GM23338 (cell line): ENCODE data around the gene DOK1. TPM values are rescaled to one million over a fixed set of nuclear protein-coding genes. Genes with fewer than 3 reads are reported as not detected.

Source experiments
- ATAC-seq: fragments of 200-7000 bp; cut with Tn5 transposase; 3 replicates; pipeline ENCODE4 v1.9.1; 2020
- DNase-seq: peaks from one replicate; pipeline ENCODE4 v3.0.0-alpha.2; 2015; ENCODE audit warnings: low spot score
- H2AFZ ChIP-seq: fragments of 200-600 bp; sonication (generic); 2 replicates; pipeline ENCODE4 v1.8.0; 2016; ENCODE audit warnings: antibody characterized with exemption, mild to moderate bottlenecking, moderate library complexity
- H3F3A ChIP-seq: fragments of 200-600 bp; sonication (generic); replicated peaks from 2 replicates; pipeline ENCODE4 v1.8.0; 2017; ENCODE audit warnings: antibody characterized with exemption, mixed run types, low read depth
- H3K27ac ChIP-seq: fragments of 200-600 bp; sonication (generic); 2 replicates; pipeline ENCODE4 v1.6.1; 2016; ENCODE audit warnings: low read depth
- H3K27me3 ChIP-seq: fragments of 200-600 bp; sonication (generic); 2 replicates; pipeline ENCODE4 v1.8.0; 2016; ENCODE audit warnings: mild to moderate bottlenecking, mixed run types, moderate library complexity; ENCODE audit not compliant: insufficient read depth
- H3K36me3 ChIP-seq: fragments of 200-600 bp; sonication (generic); 2 replicates; pipeline ENCODE4 v1.8.0; 2016; ENCODE audit warnings: mild to moderate bottlenecking; ENCODE audit not compliant: insufficient read depth
- H3K4me1 ChIP-seq: fragments of 200-600 bp; sonication (generic); 2 replicates; pipeline ENCODE4 v1.8.0; 2016; ENCODE audit warnings: mild to moderate bottlenecking, moderate library complexity; ENCODE audit not compliant: insufficient read depth
- H3K4me2 ChIP-seq: fragments of 200-600 bp; sonication (generic); 2 replicates; pipeline ENCODE4 v1.7.1; 2017; ENCODE audit warnings: mixed run types
- H3K4me3 ChIP-seq: fragments of 200-600 bp; sonication (generic); 2 replicates; pipeline ENCODE4 v1.6.1; 2016; ENCODE audit warnings: mixed run types
- H3K79me2 ChIP-seq: fragments of 200-600 bp; sonication (generic); replicated peaks from 2 replicates; pipeline ENCODE4 v1.8.0; 2017; ENCODE audit warnings: mild to moderate bottlenecking; ENCODE audit not compliant: insufficient read depth
- H3K9me2 ChIP-seq: fragments of 200-600 bp; sonication (generic); 2 replicates; pipeline ENCODE4 v1.8.0; 2017; ENCODE audit not compliant: insufficient read depth
- H4K20me1 ChIP-seq: fragments of 200-600 bp; sonication (generic); replicated peaks from 2 replicates; pipeline ENCODE4 v1.8.0; 2017; ENCODE audit warnings: mild to moderate bottlenecking; ENCODE audit not compliant: insufficient read depth
- H3K27ac Mint-ChIP-seq: 2 replicates; pipeline ENCODE4 v1.8.0; 2020; ENCODE audit warnings: inconsistent platforms, mild to moderate bottlenecking, moderate library complexity, mixed read lengths
- H3K27me3 Mint-ChIP-seq: 3 replicates; pipeline ENCODE4 v1.8.0; 2022; ENCODE audit warnings: low read depth, mild to moderate bottlenecking, moderate library complexity, mixed read lengths, inconsistent platforms; ENCODE audit not compliant: insufficient read depth, poor library complexity
- H3K36me3 Mint-ChIP-seq: 3 replicates; pipeline ENCODE4 v1.8.0; 2021; ENCODE audit warnings: low read depth, mild to moderate bottlenecking, inconsistent platforms, moderate library complexity, mixed read lengths
- H3K4me1 Mint-ChIP-seq: 3 replicates; pipeline ENCODE4 v1.8.0; 2020; ENCODE audit warnings: mild to moderate bottlenecking, inconsistent platforms, mixed read lengths
- H3K4me3 Mint-ChIP-seq: 3 replicates; pipeline ENCODE4 v1.8.0; 2021; ENCODE audit warnings: moderate library complexity, mild to moderate bottlenecking, inconsistent platforms, mixed read lengths
- H3K9me3 Mint-ChIP-seq: 3 replicates; pipeline ENCODE4 v1.8.0; 2020; ENCODE audit warnings: moderate library complexity, mild to moderate bottlenecking, inconsistent platforms, mixed read lengths
- CREB1 ChIP-seq: fragments of 250-450 bp; sonication (Bioruptor Pico); IDR thresholded peaks from 2 replicates; pipeline ENCODE4 v1.5.0; 2020; ENCODE audit warnings: low read depth, mild to moderate bottlenecking, moderate library complexity
- EZH2 ChIP-seq: fragments of 200-600 bp; sonication (generic); IDR thresholded peaks from one replicate; pipeline ENCODE4 v1.8.0; 2017; ENCODE audit warnings: antibody characterized with exemption, mild to moderate bottlenecking, low read depth; ENCODE audit not compliant: unreplicated experiment
- EZH2phosphoT487 ChIP-seq: fragments of 200-600 bp; sonication (generic); IDR thresholded peaks from one replicate; pipeline ENCODE4 v1.8.1; 2018; ENCODE audit warnings: antibody characterized with exemption; ENCODE audit not compliant: unreplicated experiment
- JUNB ChIP-seq: IDR thresholded peaks from one replicate; pipeline ENCODE4 v1.6.1; 2016; ENCODE audit warnings: antibody characterized with exemption; ENCODE audit not compliant: unreplicated experiment
- NANOG ChIP-seq: IDR thresholded peaks from 2 replicates; pipeline ENCODE4 v1.6.1; 2016; ENCODE audit warnings: antibody characterized with exemption, borderline replicate concordance
- STAT1 ChIP-seq: IDR thresholded peaks from one replicate; pipeline ENCODE4 v1.6.1; 2016; ENCODE audit warnings: antibody characterized with exemption; ENCODE audit not compliant: unreplicated experiment
- ZNF114 ChIP-seq: fragments of 250-450 bp; sonication (Bioruptor Pico); IDR thresholded peaks from 2 replicates; pipeline ENCODE4 v1.5.0; 2020; ENCODE audit warnings: mild to moderate bottlenecking, moderate library complexity
- ZNF331 ChIP-seq: fragments of 250-450 bp; sonication (Bioruptor Pico); IDR thresholded peaks from 2 replicates; pipeline ENCODE4 v1.5.0; 2020; ENCODE audit warnings: low read depth, mild to moderate bottlenecking, moderate library complexity
- polyA plus RNA-seq: library from polyadenylated mRNA; unstranded; fragments of >200 nt; fragmentation: Nextera tagmentation; extraction: Ambion mirVana; gene quantifications from 2 replicates; pipeline ENCODE4 v1.2.1, GENCODE V29; 2016
- total RNA-seq: library from RNA; depleted of rRNA; stranded (reverse); fragments of >200 nt; shearing (Covaris generic); gene quantifications from 2 replicates; pipeline ENCODE4 v1.2.3, GENCODE V29; 2014
- TF ChIP-seq, protein P1 (sequence below), 2 experiments: fragments of 200-600 bp in 1 of 2; sonication (generic) in 1 of 2; conservative IDR thresholded peaks; 2 replicates each; pipeline versions ENCODE4 v1.5.1 to v1.6.1; 2016 to 2017; ENCODE audit warnings: antibody characterized with exemption in 2 of 2, low read depth in 2 of 2, mild to moderate bottlenecking in 2 of 2, moderate library complexity in 1 of 2
- TF ChIP-seq, protein P2 (sequence below): IDR thresholded peaks from 2 replicates; pipeline ENCODE4 v1.6.1; 2016; ENCODE audit warnings: antibody characterized with exemption

Gene DOK1
- total and polyA plus RNA-seq, 2 experiments from 2014 or later: 3.9 to 15.5 TPM

DNA sequence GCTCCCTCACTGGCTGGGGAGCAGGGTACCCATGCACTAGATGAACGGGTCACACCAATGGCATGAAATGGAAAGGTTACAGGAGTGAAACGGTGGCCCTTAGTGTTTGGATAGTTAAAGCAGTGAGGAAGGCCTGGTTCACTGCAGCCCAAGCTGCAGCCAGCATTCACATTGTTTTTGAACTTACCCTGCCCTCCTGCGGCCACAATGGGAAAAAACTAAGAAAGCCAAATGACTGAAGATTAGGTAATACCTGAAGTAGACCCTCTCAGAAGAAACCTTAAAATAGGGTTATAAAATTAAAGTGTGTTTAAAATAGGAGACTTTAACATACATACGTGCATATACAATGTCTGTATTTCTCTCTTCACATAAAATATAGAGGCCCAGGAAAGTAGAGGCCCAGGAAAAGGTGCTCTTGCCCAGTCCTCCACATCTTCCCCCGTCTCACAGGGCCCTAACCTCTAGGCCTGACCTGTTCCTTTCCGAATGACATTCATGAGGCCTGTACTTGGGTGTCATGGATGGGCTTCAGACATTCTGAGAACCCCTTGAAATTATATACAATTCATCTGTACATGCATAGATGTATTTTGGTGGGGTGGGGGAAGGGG lies 33.3 kb downstream of the DOK1 start:
- Mint-ChIP-seq H3K4me1 (peaks cover 13% of the 10 kb centered on the region; the same call in 2 of the 3 replicates), H3K4me3 (no peak overlapping the region), H3K9me3 (no peaks in the 10 kb centered on the region), H3K27ac (no peak overlapping the region), H3K27me3 (peaks cover 4% of the 10 kb centered on the region), H3K36me3 (no peaks in the 10 kb centered on the region)
- Histone ChIP-seq H2AFZ (no peak overlapping the region), H3K4me2 (no peak overlapping the region), H3K27ac (no peak overlapping the region), H3F3A (no peaks in the 10 kb centered on the region), H3K4me3 (no peak overlapping the region), H3K79me2 (no peaks in the 10 kb centered on the region), H3K4me1 (peaks cover 11% of the 10 kb centered on the region), H3K9me2 (no peaks in the 10 kb centered on the region), H4K20me1 (no peaks in the 10 kb centered on the region), H3K36me3 (no peaks in the 10 kb centered on the region), H3K27me3 (peaks cover 5% of the 10 kb centered on the region; the same call in 1 of the 2 replicates)
- ATAC-seq: peak; percentile 97
- TF ChIP-seq, protein P1, sequence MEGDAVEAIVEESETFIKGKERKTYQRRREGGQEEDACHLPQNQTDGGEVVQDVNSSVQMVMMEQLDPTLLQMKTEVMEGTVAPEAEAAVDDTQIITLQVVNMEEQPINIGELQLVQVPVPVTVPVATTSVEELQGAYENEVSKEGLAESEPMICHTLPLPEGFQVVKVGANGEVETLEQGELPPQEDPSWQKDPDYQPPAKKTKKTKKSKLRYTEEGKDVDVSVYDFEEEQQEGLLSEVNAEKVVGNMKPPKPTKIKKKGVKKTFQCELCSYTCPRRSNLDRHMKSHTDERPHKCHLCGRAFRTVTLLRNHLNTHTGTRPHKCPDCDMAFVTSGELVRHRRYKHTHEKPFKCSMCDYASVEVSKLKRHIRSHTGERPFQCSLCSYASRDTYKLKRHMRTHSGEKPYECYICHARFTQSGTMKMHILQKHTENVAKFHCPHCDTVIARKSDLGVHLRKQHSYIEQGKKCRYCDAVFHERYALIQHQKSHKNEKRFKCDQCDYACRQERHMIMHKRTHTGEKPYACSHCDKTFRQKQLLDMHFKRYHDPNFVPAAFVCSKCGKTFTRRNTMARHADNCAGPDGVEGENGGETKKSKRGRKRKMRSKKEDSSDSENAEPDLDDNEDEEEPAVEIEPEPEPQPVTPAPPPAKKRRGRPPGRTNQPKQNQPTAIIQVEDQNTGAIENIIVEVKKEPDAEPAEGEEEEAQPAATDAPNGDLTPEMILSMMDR (conservative IDR thresholded peaks at IDR 0.05; ENCODE audit: low read depth in 2 of 2): peak; percentile 76 to 86
- no peak for TF ChIP-seq EZH2phosphoT487
- TF ChIP-seq CREB1: no peak
- TF ChIP-seq EZH2: no peak
- peak; percentile 82 for DNase-seq

DNA sequence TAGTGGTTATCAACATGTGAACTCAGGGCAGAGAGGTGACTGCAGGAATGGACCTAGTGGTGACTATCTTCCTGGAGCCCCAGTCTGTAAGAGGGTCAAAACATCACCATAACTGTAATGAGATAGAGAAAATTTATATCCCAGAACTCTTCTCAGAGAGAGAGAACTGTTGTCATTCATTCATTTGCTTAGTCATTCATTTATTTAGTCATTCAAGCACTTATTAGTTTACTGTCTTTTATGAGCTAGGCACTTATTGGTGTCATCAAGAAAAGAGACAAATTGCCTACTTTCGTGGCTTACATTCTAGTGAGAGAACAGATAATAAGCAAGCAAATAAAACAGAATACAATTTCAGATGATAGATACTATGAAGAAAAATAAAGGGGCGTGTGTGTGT lies 34.1 kb downstream of the DOK1 start:
- Mint-ChIP-seq H3K36me3 (no peaks in the 10 kb centered on the region), H3K4me3 (no peak overlapping the region), H3K4me1 (peaks cover 11% of the 10 kb centered on the region; the same call in 2 of the 3 replicates), H3K9me3 (no peaks in the 10 kb centered on the region), H3K27me3 (peaks cover 2% of the 10 kb centered on the region), H3K27ac (no peak overlapping the region)
- peaks cover 11% of the 10 kb centered on the region for H3K4me1 ChIP-seq
- no peak for DNase-seq
- 0 out of 2 replicates have a peak, but pooled peaks cover 2% of the 10 kb centered on the region for H4K20me1 ChIP-seq
- H3K9me2 ChIP-seq: no peaks in the 10 kb centered on the region
- no peaks in the 10 kb centered on the region for H3K79me2 ChIP-seq
- no peak overlapping the region for H3K27ac ChIP-seq
- no peak overlapping the region for H3K4me2 ChIP-seq
- no peak overlapping the region for H2AFZ ChIP-seq
- ATAC-seq: no peak
- H3F3A ChIP-seq: no peaks in the 10 kb centered on the region
- no peak overlapping the region for H3K4me3 ChIP-seq
- H3K27me3 ChIP-seq: peaks cover 5% of the 10 kb centered on the region; the same call in 1 of the 2 replicates
- TF ChIP-seq ZNF331 (CRISPR knock-in tag): no peak
- no peak for TF ChIP-seq STAT1
- TF ChIP-seq NANOG: no peak
- TF ChIP-seq, protein P1 (conservative IDR thresholded peaks at IDR 0.05; ENCODE audit: low read depth in 2 of 2): no peak
- TF ChIP-seq, protein P2, sequence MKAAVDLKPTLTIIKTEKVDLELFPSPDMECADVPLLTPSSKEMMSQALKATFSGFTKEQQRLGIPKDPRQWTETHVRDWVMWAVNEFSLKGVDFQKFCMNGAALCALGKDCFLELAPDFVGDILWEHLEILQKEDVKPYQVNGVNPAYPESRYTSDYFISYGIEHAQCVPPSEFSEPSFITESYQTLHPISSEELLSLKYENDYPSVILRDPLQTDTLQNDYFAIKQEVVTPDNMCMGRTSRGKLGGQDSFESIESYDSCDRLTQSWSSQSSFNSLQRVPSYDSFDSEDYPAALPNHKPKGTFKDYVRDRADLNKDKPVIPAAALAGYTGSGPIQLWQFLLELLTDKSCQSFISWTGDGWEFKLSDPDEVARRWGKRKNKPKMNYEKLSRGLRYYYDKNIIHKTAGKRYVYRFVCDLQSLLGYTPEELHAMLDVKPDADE: no peak
- no peak for TF ChIP-seq JUNB
- TF ChIP-seq ZNF114 (CRISPR knock-in tag): no peak
- H3K36me3 ChIP-seq: no peaks in the 10 kb centered on the region
